HepG2 (cell line): Measurements from ENCODE around the gene SRP19. TPM values are rescaled to one million over a fixed set of nuclear protein-coding genes. Genes with fewer than 3 reads are reported as not detected.
A peak's percentile ranks its signal among the peaks of the same experiment; 100 is the strongest.

Source experiments
- ATAC-seq: fragments of 200-7000 bp; cut with Tn5 transposase; 3 replicates; pipeline ENCODE4 v1.9.1; 2020; ENCODE audit warnings: mild to moderate bottlenecking, moderate library complexity
- BruUV-seq: library from RNA; stranded (reverse); fragments of 400-500 nt; replicated peaks from 2 replicates; lab custom pipeline; 2021; lab: Mats Ljungman, UMichigan
- CTCF ChIA-PET: fragments of 300-600 bp; formaldehyde crosslinking; extraction: SDS; loops from one replicate; lab custom pipeline; 2021; ENCODE audit warnings: low total read pairs, inconsistent platforms, low intra/inter-chr PET ratio; lab: Yijun Ruan, JAX
- POLR2A ChIA-PET: fragments of 350-600 bp; sonication (Branson Sonifier 250); formaldehyde crosslinking; loops from one replicate; lab custom pipeline; 2020; ENCODE audit warnings: antibody characterized with exemption, inconsistent platforms; lab: Yijun Ruan, JAX
- DNase-seq: peaks from one replicate; pipeline ENCODE4 v3.0.0-alpha.2; 2015; ENCODE audit warnings: low spot score
- FAIRE-seq: peaks from 3 replicates; lab custom pipeline; 2011; peaks lifted over from hg19 to GRCh38; lab: Jason Lieb, UNC
- H2AFZ ChIP-seq: one replicate; pipeline ENCODE4 v1.6.1; 2011; ENCODE audit warnings: low read length, inconsistent platforms
- H3K27ac ChIP-seq: fragments of 300-600 bp; 3 replicates; pipeline ENCODE4 v1.8.0; 2011; ENCODE audit warnings: mixed run types, mild to moderate bottlenecking, mixed read lengths, low read length, inconsistent platforms; ENCODE audit not compliant: insufficient read depth; ENCODE audit errors: extremely low read length
- H3K27me3 ChIP-seq, 2 experiments: fragments of 200-600 bp in 1 of 2; 2 replicates in 1 of 2; 3 replicates in 1 of 2; pipeline versions ENCODE4 v1.6.0 to v1.8.0; 2011; ENCODE audit warnings: low read length in 2 of 2, mild to moderate bottlenecking in 2 of 2, moderate library complexity in 2 of 2, inconsistent platforms in 1 of 2; ENCODE audit not compliant: insufficient read depth in 2 of 2, control insufficient read depth in 1 of 2
- H3K36me3 ChIP-seq, 2 experiments: fragments of 200-600 bp in 1 of 2; replicated peaks in 1 of 2; 2 replicates in 1 of 2; 3 replicates in 1 of 2; pipeline versions ENCODE4 v1.5.1 to v1.8.0; 2011; ENCODE audit warnings: low read length in 2 of 2, inconsistent platforms in 1 of 2; ENCODE audit not compliant: insufficient read depth in 2 of 2, control insufficient read depth in 1 of 2
- H3K4me1 ChIP-seq: 2 replicates; pipeline ENCODE4 v1.5.1; 2012; ENCODE audit warnings: low read length, inconsistent platforms; ENCODE audit not compliant: insufficient read depth
- H3K4me2 ChIP-seq: 2 replicates; pipeline ENCODE4 v1.6.0; 2011; ENCODE audit warnings: low read depth, low read length, inconsistent platforms
- H3K4me3 ChIP-seq, 3 experiments: fragments of 200-600 bp in 1 of 3; sonication (generic), shearing (Covaris generic) in 1 of 3; replicated peaks in 1 of 3; 2 replicates each; pipeline ENCODE4 v1.5.1; 2011 to 2016; ENCODE audit warnings: low read length in 3 of 3, inconsistent platforms in 2 of 3, low read depth in 2 of 3, mild to moderate bottlenecking in 2 of 3, control low read depth in 1 of 3, mixed read lengths in 1 of 3; ENCODE audit not compliant: insufficient read depth in 1 of 3
- H3K79me2 ChIP-seq: one replicate; pipeline ENCODE4 v1.6.1; 2011; ENCODE audit warnings: low read length, inconsistent platforms; ENCODE audit not compliant: insufficient read depth
- H3K9ac ChIP-seq: 2 replicates; pipeline ENCODE4 v1.6.0; 2011; ENCODE audit warnings: mild to moderate bottlenecking, low read depth, low read length, inconsistent platforms; ENCODE audit not compliant: insufficient read depth
- H3K9me3 ChIP-seq: 2 replicates; pipeline ENCODE4 v1.5.1; 2012; ENCODE audit warnings: mild to moderate bottlenecking, low read length
- H4K20me1 ChIP-seq: 2 replicates; pipeline ENCODE4 v1.6.0; 2011; ENCODE audit warnings: inconsistent platforms, mild to moderate bottlenecking, low read length, moderate library complexity; ENCODE audit not compliant: insufficient read depth
- CBX2 ChIP-seq, 2 experiments: fragments of 200-600 bp in 1 of 2; sonication (generic); formaldehyde crosslinking in 1 of 2; IDR thresholded peaks; 2 replicates each; pipeline versions ENCODE4 v1.7.0 to v1.8.1; 2018 to 2022; ENCODE audit warnings: low read depth in 2 of 2, low read length in 1 of 2, mild to moderate bottlenecking in 1 of 2, missing genetic modification reagents in 1 of 2
- JARID2 ChIP-seq: sonication (generic); formaldehyde crosslinking; IDR thresholded peaks from 2 replicates; pipeline ENCODE4 v1.8.1; 2023; ENCODE audit warnings: missing genetic modification reagents, inconsistent platforms; ENCODE audit not compliant: insufficient replicate concordance
- NAIF1 ChIP-seq: sonication (generic); formaldehyde crosslinking; IDR thresholded peaks from 2 replicates; pipeline ENCODE4 v1.5.0; 2020; ENCODE audit warnings: mild to moderate bottlenecking, missing genetic modification reagents, borderline replicate concordance
- PHF21A ChIP-seq: sonication (generic); formaldehyde crosslinking; IDR thresholded peaks from 2 replicates; pipeline ENCODE4 v1.5.0; 2020; ENCODE audit warnings: mild to moderate bottlenecking, missing genetic modification reagents
- ZFAT ChIP-seq: sonication (generic); formaldehyde crosslinking; conservative IDR thresholded peaks from 2 replicates; pipeline ENCODE4 v1.8.1; 2023; ENCODE audit warnings: missing genetic modification reagents, inconsistent platforms
- ZNF160 ChIP-seq: sonication (generic); formaldehyde crosslinking; IDR thresholded peaks from 2 replicates; pipeline ENCODE4 v1.8.0; 2022; ENCODE audit warnings: mild to moderate bottlenecking, inconsistent platforms, missing genetic modification reagents
- ZNF180 ChIP-seq: sonication (generic); formaldehyde crosslinking; IDR thresholded peaks from 2 replicates; pipeline ENCODE4 v1.4.0; 2020; ENCODE audit warnings: low read depth, missing genetic modification reagents, borderline replicate concordance
- ZNF207 ChIP-seq: fragments of 450-650 bp; IDR thresholded peaks from 2 replicates; pipeline ENCODE4 v1.6.1; 2016; ENCODE audit warnings: antibody characterized with exemption, borderline replicate concordance
- WGBS: methylation state at CpG from one replicate; pipeline ENCODE4 v1.1.6; 2017; ENCODE audit warnings: low lambda C conversion rate; 5-methylcytosine and 5-hydroxymethylcytosine counted together
- in situ Hi-C: cut with HindIII; loops from 2 replicates; pipeline ENCODE4 v1.10.0; 2017; ENCODE audit warnings: low pct_unique_long_range_greater_than_20kb; ENCODE audit not compliant: extremely low pct_ligation_motif_present
- intact Hi-C: fragments of 100-400 bp; cut with micrococcal nuclease; formaldehyde crosslinking; loops from one replicate; pipeline ENCODE4 v1.10.0; 2022; ENCODE audit not compliant: unreplicated experiment
- polyA plus RNA-seq, 8 experiments: library from polyadenylated mRNA; depleted of rRNA in 3 of 8; stranded (reverse) in 7 of 8; unstranded in 1 of 8; fragments of >200 nt; fragmentation: Illumina TruSeq in 4 of 8; extraction: Trizol in 4 of 8; gene quantifications; 2 replicates each; pipeline versions ENCODE4 v1.2.1 to v1.2.3, GENCODE V29; 2011 to 2016; ENCODE audit warnings: low read depth in 4 of 8, missing spikeins in 1 of 8, mixed read lengths in 1 of 8; ENCODE audit not compliant: insufficient read depth in 1 of 8
- total RNA-seq, 5 experiments: library from RNA; depleted of rRNA; stranded (reverse); fragments of >200 nt; fragmentation: Illumina TruSeq; extraction: Trizol; gene quantifications; 2 replicates each; pipeline ENCODE4 v1.2.3, GENCODE V29; 2016; ENCODE audit warnings: low read depth in 1 of 5
- TF ChIP-seq, protein P1 (sequence below): sonication (generic); formaldehyde crosslinking; IDR thresholded peaks from 2 replicates; pipeline ENCODE4 v1.4.0; 2020; ENCODE audit warnings: missing genetic modification reagents
- TF ChIP-seq, protein P2 (sequence below): sonication (generic); formaldehyde crosslinking; IDR thresholded peaks from 2 replicates; pipeline ENCODE4 v1.5.0; 2020; ENCODE audit warnings: missing genetic modification reagents

Gene SRP19
- total and polyA plus RNA-seq, 2 of the 13 experiments (the other 11 are each of a cell fraction or from before 2014, with no cell fraction given): 46.9 to 143 TPM

DNA sequence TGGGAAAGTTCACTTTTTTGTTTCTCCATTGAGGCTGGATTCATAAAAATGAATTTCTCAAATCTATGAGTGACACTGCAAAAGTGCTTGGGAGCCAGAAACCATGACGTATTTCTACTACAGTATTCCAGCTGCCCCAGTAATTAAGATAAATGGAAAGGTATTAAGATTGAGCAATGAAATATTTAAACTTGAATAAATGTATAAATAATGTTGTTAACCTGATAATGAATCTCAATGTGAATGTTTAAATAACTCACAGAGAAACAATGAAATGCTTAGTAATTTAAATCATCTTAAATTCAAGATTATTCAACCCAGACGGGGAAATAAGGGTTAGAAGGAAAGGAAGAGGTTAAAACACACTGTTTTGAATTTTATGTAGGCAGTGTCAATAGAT is 11.2 kb upstream of the SRP19 start:
- POLR2A ChIA-PET: no interaction called here
- DNase-seq (no peak), FAIRE-seq (no peak), ATAC-seq (no peak)
- Histone ChIP-seq H2AFZ (no peak overlapping the region), H3K36me3 (no peaks in the 10 kb centered on the region), H3K27me3 (no peaks in the 10 kb centered on the region), H4K20me1 (no peaks in the 10 kb centered on the region), H3K9me3 (peaks cover 9% of the 10 kb centered on the region; the same call in 1 of the 2 replicates), H3K4me2 (no peak overlapping the region), H3K27ac (no peak overlapping the region), H3K4me3 (no peak overlapping the region), H3K79me2 (no peaks in the 10 kb centered on the region), H3K9ac (no peak overlapping the region), H3K4me1 (peaks cover 17% of the 10 kb centered on the region)
- WGBS: 62% methylated on average over 2 of the region's 2 CpGs
- no TSS peak for BruUV-seq
- in situ Hi-C loops: loop anchor here (5.0 kb wide), 2 partner anchors 158 to 298 kb away; no protein-coding TSS in a partner anchor
- intact Hi-C loops: loop anchor here (2.0 kb wide), 2 partner anchors 157 to 299 kb away; no protein-coding TSS in a partner anchor
- CTCF ChIA-PET: no interaction called here
- TF ChIP-seq NAIF1: no peak
- no peak for TF ChIP-seq ZNF180
- TF ChIP-seq ZFAT (CRISPR knock-in tag): no peak
- no peak for TF ChIP-seq JARID2 (CRISPR knock-in tag)
- TF ChIP-seq CBX2 (IDR thresholded peaks at IDR 0.05; ENCODE audit: low read depth, low read length): no peak
- no peak for TF ChIP-seq CBX2 (CRISPR knock-in tag; IDR thresholded peaks at IDR 0.05; ENCODE audit: low read depth)

DNA sequence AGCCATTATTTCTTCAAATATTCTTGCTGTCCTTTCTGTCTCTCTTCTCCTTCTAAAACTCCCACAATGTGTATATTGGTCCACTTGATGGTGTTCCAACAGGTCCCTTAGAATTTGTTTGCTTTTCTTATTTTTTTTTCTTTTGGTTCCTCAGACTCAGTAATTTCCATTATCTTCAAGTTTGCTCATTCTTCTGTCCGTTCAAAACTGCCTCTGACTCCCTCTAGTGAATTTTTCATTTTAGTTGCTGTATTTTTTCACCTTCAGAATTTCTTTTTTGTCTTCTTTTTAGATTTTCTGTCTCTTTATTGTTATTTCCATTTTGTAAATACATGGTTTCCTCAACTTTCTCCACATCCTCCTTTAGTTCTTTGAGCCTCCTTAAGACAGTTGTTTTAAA is 6.4 kb upstream of the SRP19 start:
- intact Hi-C loops: no loop called here
- TF ChIP-seq, protein P1, sequence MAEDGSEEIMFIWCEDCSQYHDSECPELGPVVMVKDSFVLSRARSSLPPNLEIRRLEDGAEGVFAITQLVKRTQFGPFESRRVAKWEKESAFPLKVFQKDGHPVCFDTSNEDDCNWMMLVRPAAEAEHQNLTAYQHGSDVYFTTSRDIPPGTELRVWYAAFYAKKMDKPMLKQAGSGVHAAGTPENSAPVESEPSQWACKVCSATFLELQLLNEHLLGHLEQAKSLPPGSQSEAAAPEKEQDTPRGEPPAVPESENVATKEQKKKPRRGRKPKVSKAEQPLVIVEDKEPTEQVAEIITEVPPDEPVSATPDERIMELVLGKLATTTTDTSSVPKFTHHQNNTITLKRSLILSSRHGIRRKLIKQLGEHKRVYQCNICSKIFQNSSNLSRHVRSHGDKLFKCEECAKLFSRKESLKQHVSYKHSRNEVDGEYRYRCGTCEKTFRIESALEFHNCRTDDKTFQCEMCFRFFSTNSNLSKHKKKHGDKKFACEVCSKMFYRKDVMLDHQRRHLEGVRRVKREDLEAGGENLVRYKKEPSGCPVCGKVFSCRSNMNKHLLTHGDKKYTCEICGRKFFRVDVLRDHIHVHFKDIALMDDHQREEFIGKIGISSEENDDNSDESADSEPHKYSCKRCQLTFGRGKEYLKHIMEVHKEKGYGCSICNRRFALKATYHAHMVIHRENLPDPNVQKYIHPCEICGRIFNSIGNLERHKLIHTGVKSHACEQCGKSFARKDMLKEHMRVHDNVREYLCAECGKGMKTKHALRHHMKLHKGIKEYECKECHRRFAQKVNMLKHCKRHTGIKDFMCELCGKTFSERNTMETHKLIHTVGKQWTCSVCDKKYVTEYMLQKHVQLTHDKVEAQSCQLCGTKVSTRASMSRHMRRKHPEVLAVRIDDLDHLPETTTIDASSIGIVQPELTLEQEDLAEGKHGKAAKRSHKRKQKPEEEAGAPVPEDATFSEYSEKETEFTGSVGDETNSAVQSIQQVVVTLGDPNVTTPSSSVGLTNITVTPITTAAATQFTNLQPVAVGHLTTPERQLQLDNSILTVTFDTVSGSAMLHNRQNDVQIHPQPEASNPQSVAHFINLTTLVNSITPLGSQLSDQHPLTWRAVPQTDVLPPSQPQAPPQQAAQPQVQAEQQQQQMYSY: no peak
- no peak for TF ChIP-seq PHF21A
- TF ChIP-seq ZNF160: peak; percentile 95
- TF ChIP-seq, protein P2, sequence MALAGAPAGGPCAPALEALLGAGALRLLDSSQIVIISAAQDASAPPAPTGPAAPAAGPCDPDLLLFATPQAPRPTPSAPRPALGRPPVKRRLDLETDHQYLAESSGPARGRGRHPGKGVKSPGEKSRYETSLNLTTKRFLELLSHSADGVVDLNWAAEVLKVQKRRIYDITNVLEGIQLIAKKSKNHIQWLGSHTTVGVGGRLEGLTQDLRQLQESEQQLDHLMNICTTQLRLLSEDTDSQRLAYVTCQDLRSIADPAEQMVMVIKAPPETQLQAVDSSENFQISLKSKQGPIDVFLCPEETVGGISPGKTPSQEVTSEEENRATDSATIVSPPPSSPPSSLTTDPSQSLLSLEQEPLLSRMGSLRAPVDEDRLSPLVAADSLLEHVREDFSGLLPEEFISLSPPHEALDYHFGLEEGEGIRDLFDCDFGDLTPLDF (CRISPR knock-in tag): no peak
- no peak for TF ChIP-seq ZNF207
- TF ChIP-seq, all 625 proteins: peak for 1
- Histone ChIP-seq H3K27ac (no peak overlapping the region), H3K4me2 (no peak overlapping the region), H3K4me3 (no peak overlapping the region), H3K4me1 (peaks cover 7% of the 10 kb centered on the region), H3K79me2 (no peaks in the 10 kb centered on the region), H3K36me3 (no peaks in the 10 kb centered on the region), H4K20me1 (no peaks in the 10 kb centered on the region), H3K9me3 (peaks cover 11% of the 10 kb centered on the region; the same call in 1 of the 2 replicates), H3K27me3 (no peaks in the 10 kb centered on the region), H2AFZ (no peak overlapping the region), H3K9ac (no peak overlapping the region)
- DNase-seq: no peak
- in situ Hi-C loops: no loop called here
- ATAC-seq: no peak
- no TSS peak for BruUV-seq
- ChIA-PET POLR2A (no interaction called here), CTCF (no interaction called here)
- FAIRE-seq: no peak
- WGBS: 7% methylated on average over 1 of the region's 1 CpG
